Head of caudate nucleus (tissue), 42 donors: ENCODE results near the gene CD81.

ENCODE experiments used
- DNase-seq, 42 donors: peaks; one replicate each; pipeline versions ENCODE4 v3.0.0 to v3.0.0-alpha.2; 2020 to 2021; ENCODE audit warnings: mixed read lengths in 7 of 42
- intact Hi-C: fragments of 100-400 bp; cut with DNase I; formaldehyde crosslinking; loops from one replicate; pipeline ENCODE4 v1.15.0; 2022

Gene CD81

GRCh38 chr11:2442589-2442988, 65.5 kb downstream of the CD81 start:
- intact Hi-C loops = no loop called here
- DNase-seq = no peak

GRCh38 chr11:2443406-2443805, 66.3 kb downstream of the CD81 start:
- peak in 1 of 42 donors; percentile 6 for DNase-seq

GRCh38 chr11:2443881-2444820, 67.0 kb downstream of the CD81 start, which contains the start of gene TRPM5:
Gene TRPM5, minus strand, starts transcription at chr11:2444514. Its CDS starts 21,478 bp downstream, at chr11:2423036.
- intact Hi-C loops = no loop called here
- peak in 1 of 42 donors; percentile 14 for DNase-seq

More at GRCh38 chr11:2443406-2443805, 66.3 kb downstream of the CD81 start:
- intact Hi-C loops = no loop called here

GRCh38 chr11:2444821-2445745, 68.0 kb downstream of the CD81 start, which contains the start of gene KCNQ1:
Gene KCNQ1, plus strand, starts transcription at chr11:2445008. Its CDS starts 91 bp downstream, at chr11:2445099.
- peak in 1 of 42 donors; percentile 18 for DNase-seq
- intact Hi-C loops = no loop called here

- DNase-seq = peak in 1 of 42 donors; percentile 14
- intact Hi-C loops = no loop called here
These were observed 68.8 kb downstream of the CD81 start for GRCh38 chr11:2445746-2446551.

GRCh38 chr11:2446590-2447252, 69.6 kb downstream of the CD81 start:
- peak in 13 of 42 donors; percentile 8 to 50 (median 27) for DNase-seq
- intact Hi-C loops = no loop called here
